ENCODE measurements around the gene GAS2L2. TPM values are rescaled to one million over a fixed set of nuclear protein-coding genes. Genes with fewer than 3 reads are reported as not detected.
"Not testable (repeated sequence)": the region's sequence is repeated elsewhere in the genome, so short reads cannot be mapped to it uniquely, and the experiment has no call there.

The GAS2L2 gene
- total RNA-seq, 1 donor from 2014 or later: 1.4 TPM

DNA sequence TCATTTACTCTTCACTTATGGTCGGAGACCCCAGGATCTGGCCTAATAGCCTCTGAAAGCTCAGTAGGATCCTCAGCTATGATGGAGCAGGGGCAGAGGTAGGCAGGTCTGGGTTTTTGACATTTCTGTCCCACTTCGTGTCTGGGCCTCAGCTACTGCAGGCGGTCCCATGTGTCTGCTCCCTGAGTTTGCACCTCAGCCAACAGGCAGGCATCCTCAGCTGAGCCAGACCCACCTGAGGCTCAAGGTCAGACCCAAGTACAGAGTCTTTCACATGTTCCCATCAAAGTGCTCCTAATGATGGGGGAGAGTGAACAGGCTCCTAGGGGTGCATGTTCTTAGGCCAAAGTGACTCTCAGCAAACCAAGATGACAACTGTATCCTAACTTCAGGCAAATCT is 24.5 kb downstream of the GAS2L2 start:
- no peak for DNase-seq (ENCODE audit: low spot score)

GRCh38 chr17:35727635-35728034 is 25.4 kb downstream of the GAS2L2 start:
- DNase-seq (ENCODE audit: low spot score): no peak

DNA sequence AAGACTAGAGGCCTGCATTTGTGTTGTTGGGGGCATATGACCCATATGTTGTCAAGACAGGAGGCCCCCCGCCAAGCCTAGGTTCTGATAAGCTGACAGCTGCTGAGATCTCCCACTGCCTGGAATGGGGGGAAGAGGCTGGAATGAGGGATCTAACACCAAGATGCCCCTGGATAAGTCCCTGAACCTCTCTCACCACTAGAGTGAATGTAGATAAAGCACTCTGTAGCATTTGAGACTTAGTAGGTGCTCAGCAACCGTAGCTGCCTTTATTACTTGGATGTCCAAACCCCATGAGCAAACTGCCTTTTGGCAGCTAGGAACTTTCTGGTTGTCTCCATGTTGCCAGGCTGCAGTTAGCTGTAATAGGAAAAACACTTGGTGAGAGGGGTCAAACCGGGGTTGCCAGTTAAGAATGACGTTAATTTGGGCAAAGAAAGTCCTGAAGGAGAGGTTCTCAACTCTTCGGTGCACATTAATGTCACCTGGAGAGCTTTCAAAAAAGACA is 26.0 kb downstream of the GAS2L2 start:
- DNase-seq (ENCODE audit: low spot score): no peak

GRCh38 chr17:35726127-35726952 is 26.7 kb downstream of the GAS2L2 start:
- DNase-seq (ENCODE audit: low spot score): peak; percentile 86

- DNase-seq (ENCODE audit: low spot score): no peak
Measured at GRCh38 chr17:35725802-35726126, 27.3 kb downstream of the GAS2L2 start.

- no peak for DNase-seq (ENCODE audit: low spot score)
Measured at GRCh38 chr17:35725058-35725457, 28.0 kb downstream of the GAS2L2 start.

- no peak for DNase-seq (ENCODE audit: low spot score)
Measured at GRCh38 chr17:35723735-35724134, 29.3 kb downstream of the GAS2L2 start.

- DNase-seq (ENCODE audit: low spot score): no peak
Measured at GRCh38 chr17:35717475-35717874, 35.6 kb downstream of the GAS2L2 start.

GRCh38 chr17:35716897-35717465 is 36.1 kb downstream of the GAS2L2 start:
- no peak for DNase-seq (ENCODE audit: low spot score)

GRCh38 chr17:35716173-35716572 is 36.9 kb downstream of the GAS2L2 start:
- DNase-seq (ENCODE audit: low spot score): no peak

DNA sequence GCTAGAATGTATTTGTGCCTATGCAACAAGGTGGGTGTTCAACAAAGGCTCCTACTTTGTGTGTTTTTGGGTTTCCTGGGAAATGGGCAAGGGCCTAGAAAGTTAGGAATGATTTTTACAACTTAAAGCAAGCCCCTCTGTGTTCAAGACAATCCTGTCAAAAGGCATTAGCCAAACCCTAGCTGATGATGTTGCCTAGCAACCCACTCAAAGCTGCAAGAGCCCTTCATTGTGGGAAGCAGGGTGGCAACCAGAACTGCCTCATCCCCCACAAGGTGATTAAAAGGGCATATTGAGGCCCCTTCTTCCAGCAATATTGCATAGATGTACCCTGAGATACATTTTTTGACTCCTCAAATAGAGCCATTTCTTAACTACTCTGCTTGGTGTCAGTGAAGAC is 37.6 kb downstream of the GAS2L2 start:
- no peak for DNase-seq (ENCODE audit: low spot score)

GRCh38 chr17:35714988-35715387 is 38.1 kb downstream of the GAS2L2 start:
- no peak for DNase-seq (ENCODE audit: low spot score)

DNA sequence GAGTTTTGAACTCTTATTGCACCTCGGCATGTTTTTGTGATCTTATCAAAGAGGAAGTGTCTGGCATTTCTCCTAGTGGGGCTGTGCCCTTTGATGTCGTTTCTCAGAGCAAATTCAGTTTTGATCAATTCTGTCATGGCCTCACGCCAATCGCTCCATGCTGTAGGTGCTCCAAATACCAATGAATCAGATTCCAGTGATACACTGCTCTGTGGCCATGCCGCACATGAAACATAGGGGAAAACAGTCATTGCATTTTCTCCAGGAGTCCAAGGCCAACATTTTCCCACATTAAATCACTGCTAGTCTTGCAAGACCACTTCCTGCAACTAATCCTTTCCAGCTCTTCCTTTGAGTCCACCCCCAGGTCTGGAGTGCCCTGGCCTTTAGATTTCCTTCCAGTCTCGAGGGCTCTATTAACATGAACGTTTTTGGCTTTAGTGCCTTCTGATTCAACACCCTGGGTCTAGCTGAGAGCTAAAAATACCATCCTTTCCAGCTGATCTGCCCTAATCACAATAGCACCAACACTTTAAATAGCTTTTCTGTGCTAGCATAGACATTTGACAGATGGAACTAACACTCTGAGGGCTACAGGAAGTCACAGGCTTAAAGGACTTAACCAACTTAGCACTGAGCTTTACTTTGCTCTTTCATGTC is 39.8 kb downstream of the GAS2L2 start:
- peak; percentile 36 for DNase-seq (ENCODE audit: low spot score)

- no peak for DNase-seq (ENCODE audit: low spot score)
Measured at GRCh38 chr17:35710950-35711349, 42.1 kb downstream of the GAS2L2 start.

DNA sequence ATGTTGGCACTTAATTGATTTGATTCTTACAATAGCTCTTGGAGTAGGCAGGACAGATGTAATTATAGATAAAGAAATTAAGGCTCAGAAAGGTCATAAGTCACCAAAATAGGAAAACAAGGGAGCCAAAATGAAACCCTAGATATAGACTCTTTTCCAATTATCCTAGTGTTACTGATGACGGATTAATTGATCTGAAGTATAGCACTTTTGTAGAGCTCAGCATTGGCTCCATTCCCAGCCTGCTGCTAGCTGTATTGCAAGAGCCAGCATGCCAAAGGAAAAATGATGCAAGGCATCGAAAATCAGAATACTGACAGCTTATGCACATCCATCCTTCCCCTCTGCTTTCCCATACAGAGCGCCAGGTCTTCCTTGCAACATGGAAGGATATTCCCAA is 43.2 kb downstream of the GAS2L2 start:
- no peak for DNase-seq (ENCODE audit: low spot score)

DNA sequence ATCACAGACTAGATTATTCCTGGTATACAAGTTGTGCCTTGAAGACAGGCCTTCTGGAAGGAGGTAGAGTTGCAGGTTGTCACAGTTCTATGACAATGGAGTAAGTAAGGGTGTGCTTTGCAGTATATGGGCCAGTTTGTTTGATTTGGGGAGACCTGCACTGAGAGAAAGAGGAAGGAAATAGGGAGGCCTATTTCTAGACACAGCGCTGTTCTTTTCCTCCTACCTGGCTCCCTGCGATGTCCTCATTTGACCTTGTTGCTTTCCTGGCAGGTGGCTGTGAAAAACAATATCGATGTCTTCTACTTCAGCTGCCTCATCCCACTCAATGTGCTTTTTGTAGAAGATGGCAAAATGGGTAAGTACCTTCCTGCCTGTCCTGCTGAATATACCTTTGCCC is 44.1 kb downstream of the GAS2L2 start:
- no peak for DNase-seq (ENCODE audit: low spot score)

GRCh38 chr17:35708149-35708548 is 44.9 kb downstream of the GAS2L2 start:
- no peak for DNase-seq (ENCODE audit: low spot score)

GRCh38 chr17:35705705-35706104 is 47.3 kb downstream of the GAS2L2 start:
- no peak for DNase-seq (ENCODE audit: low spot score)

GRCh38 chr17:35705230-35705629 is 47.8 kb downstream of the GAS2L2 start:
- no peak for DNase-seq (ENCODE audit: low spot score)

- not testable (repeated sequence) for DNase-seq (ENCODE audit: low spot score)
Measured at GRCh38 chr17:35703308-35703707, 49.7 kb downstream of the GAS2L2 start.

DNA sequence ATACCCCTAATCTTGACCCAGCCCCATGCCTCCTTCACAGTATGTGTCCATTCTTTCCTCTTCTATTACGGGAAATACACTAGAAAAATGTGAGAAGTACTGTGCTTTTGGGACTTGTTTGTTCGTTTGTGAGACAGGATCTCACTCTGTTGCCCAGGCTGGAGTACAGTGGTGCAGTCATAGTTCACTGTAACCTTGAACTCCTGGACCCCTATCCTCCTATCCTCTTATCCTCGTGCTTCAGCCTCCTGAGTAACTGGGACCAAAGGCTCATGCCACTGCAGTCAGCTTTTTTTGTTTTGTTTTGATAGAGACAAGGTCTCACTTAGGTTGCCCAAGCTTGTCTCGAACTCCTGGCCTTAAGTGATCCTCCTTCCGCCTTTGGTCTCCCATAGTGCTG is 51.5 kb downstream of the GAS2L2 start:
- no peak for DNase-seq (ENCODE audit: low spot score)

GRCh38 chr17:35700150-35700549 is 52.9 kb downstream of the GAS2L2 start:
- no peak for DNase-seq (ENCODE audit: low spot score)

- DNase-seq (ENCODE audit: low spot score): no peak
Measured at GRCh38 chr17:35698800-35699199, 54.2 kb downstream of the GAS2L2 start.

Data from umbilical cord (tissue), 2 donors.